A549 (cell line): ENCODE measurements around the gene OCRL.

Experiments used
- CEBPB ChIP-seq, 2 experiments: fragments of >200 bp in 1 of 2; sonication (Bioruptor Twin) in 1 of 2; formaldehyde crosslinking in 1 of 2; IDR thresholded peaks; 2 replicates each; pipeline ENCODE4 v1.6.1; 2012 to 2016
- MYC ChIP-seq: IDR thresholded peaks from 2 replicates; pipeline ENCODE4 v1.6.1; 2012; ENCODE audit warnings: mild to moderate bottlenecking, inconsistent platforms, low read length, improper control_type of control experiment, borderline replicate concordance
- SMC3 ChIP-seq: fragments of >200 bp; sonication (Bioruptor Twin); formaldehyde crosslinking; IDR thresholded peaks from 3 replicates; pipeline ENCODE4 v1.6.1; 2018; ENCODE audit warnings: inconsistent platforms
- TF ChIP-seq, protein P1 (sequence below): fragments of >200 bp; sonication (Bioruptor Twin); formaldehyde crosslinking; IDR thresholded peaks from 3 replicates; pipeline ENCODE4 v1.5.1; 2016
- TF ChIP-seq, protein P2 (sequence below): fragments of 200-600 bp; sonication (generic); IDR thresholded peaks from 2 replicates; pipeline ENCODE4 v1.6.1; 2016; ENCODE audit warnings: antibody characterized with exemption, mild to moderate bottlenecking, moderate library complexity

DNA sequence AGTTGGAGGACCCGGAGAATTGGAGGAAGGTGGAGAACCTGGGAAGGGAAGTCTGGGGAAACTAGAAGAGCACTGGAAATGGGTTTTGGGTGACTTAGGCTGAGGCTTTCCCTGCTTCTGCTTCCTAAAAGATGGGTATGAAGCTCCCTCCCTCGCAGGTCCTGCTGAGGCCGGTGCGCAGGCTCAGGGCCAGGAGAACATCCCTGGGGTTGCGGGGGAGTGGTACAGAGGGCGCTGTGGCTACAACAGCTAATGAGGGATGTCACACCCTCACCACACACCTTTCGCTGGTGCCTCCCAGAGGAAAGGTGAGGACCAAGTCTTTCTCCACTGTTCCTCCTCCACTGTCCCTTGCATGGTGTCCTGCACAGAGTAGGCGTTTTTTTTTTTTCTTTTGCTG, 98.9 kb downstream of the OCRL start:
- no peak for TF ChIP-seq SMC3
- TF ChIP-seq, protein P1, sequence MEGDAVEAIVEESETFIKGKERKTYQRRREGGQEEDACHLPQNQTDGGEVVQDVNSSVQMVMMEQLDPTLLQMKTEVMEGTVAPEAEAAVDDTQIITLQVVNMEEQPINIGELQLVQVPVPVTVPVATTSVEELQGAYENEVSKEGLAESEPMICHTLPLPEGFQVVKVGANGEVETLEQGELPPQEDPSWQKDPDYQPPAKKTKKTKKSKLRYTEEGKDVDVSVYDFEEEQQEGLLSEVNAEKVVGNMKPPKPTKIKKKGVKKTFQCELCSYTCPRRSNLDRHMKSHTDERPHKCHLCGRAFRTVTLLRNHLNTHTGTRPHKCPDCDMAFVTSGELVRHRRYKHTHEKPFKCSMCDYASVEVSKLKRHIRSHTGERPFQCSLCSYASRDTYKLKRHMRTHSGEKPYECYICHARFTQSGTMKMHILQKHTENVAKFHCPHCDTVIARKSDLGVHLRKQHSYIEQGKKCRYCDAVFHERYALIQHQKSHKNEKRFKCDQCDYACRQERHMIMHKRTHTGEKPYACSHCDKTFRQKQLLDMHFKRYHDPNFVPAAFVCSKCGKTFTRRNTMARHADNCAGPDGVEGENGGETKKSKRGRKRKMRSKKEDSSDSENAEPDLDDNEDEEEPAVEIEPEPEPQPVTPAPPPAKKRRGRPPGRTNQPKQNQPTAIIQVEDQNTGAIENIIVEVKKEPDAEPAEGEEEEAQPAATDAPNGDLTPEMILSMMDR, result no peak
- no peak for TF ChIP-seq MYC
- no peak for TF ChIP-seq CEBPB (IDR thresholded peaks at IDR 0.05)
- TF ChIP-seq, protein P2, sequence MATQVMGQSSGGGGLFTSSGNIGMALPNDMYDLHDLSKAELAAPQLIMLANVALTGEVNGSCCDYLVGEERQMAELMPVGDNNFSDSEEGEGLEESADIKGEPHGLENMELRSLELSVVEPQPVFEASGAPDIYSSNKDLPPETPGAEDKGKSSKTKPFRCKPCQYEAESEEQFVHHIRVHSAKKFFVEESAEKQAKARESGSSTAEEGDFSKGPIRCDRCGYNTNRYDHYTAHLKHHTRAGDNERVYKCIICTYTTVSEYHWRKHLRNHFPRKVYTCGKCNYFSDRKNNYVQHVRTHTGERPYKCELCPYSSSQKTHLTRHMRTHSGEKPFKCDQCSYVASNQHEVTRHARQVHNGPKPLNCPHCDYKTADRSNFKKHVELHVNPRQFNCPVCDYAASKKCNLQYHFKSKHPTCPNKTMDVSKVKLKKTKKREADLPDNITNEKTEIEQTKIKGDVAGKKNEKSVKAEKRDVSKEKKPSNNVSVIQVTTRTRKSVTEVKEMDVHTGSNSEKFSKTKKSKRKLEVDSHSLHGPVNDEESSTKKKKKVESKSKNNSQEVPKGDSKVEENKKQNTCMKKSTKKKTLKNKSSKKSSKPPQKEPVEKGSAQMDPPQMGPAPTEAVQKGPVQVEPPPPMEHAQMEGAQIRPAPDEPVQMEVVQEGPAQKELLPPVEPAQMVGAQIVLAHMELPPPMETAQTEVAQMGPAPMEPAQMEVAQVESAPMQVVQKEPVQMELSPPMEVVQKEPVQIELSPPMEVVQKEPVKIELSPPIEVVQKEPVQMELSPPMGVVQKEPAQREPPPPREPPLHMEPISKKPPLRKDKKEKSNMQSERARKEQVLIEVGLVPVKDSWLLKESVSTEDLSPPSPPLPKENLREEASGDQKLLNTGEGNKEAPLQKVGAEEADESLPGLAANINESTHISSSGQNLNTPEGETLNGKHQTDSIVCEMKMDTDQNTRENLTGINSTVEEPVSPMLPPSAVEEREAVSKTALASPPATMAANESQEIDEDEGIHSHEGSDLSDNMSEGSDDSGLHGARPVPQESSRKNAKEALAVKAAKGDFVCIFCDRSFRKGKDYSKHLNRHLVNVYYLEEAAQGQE, result no peak
